Measurements from ENCODE around the gene ACAA1. TPM values are rescaled to one million over a fixed set of nuclear protein-coding genes. Genes with fewer than 3 reads are reported as not detected.

ACAA1 gene
- total RNA-seq, 4 donors from 2014 or later, result 48.1 to 69.5 (median 62.5) TPM

- peak; percentile 9 for DNase-seq (ENCODE audit: low spot score)
- ATAC-seq (ENCODE audit: low FRiP score), result no peak
- TF ChIP-seq CTCF (IDR thresholded peaks at IDR 0.05), result no peak
These were observed 7.9 kb downstream of the ACAA1 start for GRCh38 chr3:38129058-38129457.

- DNase-seq (ENCODE audit: low spot score) (peak; percentile 6), ATAC-seq (ENCODE audit: low FRiP score) (no peak)
- no peak for TF ChIP-seq CTCF (IDR thresholded peaks at IDR 0.05)
These were observed 8.6 kb downstream of the ACAA1 start for GRCh38 chr3:38128303-38128655.

DNA sequence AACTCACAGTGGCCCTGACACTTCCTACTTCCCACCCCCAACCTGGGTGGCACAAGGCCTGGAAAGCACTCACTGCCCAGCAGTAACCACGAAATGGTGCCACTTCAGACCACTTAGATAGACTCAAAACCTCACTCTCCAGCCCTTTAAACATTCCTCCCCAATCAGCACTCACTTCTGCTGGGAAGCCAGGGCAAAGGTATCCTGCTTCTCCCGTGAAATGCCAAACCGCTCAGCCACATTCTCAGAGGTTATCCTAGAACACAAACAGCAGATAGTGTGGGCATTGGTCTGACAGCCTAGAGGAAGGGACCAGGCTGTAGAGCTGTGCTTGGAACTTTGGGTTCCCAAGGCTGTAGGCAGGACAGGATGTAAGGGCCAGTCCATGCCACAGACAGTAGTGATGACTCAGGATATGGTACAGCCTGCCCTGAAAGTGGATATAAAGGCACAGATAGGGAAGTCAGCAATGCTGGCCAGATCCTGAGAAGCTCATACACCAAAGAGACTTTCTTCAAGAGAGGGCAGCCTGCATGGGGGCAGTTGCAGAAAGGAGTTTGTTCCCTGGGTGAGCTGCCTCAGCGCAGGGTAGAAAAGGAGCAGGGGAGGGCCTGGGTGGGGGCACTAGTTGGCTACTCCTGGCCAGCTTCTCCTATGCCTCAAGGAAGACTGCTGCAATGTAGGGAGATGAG lies 9.2 kb downstream of the ACAA1 start:
- peak; percentile 9 for DNase-seq (ENCODE audit: low spot score)
- ATAC-seq (ENCODE audit: low FRiP score), result no peak
- no peak for TF ChIP-seq CTCF (IDR thresholded peaks at IDR 0.05)

DNA sequence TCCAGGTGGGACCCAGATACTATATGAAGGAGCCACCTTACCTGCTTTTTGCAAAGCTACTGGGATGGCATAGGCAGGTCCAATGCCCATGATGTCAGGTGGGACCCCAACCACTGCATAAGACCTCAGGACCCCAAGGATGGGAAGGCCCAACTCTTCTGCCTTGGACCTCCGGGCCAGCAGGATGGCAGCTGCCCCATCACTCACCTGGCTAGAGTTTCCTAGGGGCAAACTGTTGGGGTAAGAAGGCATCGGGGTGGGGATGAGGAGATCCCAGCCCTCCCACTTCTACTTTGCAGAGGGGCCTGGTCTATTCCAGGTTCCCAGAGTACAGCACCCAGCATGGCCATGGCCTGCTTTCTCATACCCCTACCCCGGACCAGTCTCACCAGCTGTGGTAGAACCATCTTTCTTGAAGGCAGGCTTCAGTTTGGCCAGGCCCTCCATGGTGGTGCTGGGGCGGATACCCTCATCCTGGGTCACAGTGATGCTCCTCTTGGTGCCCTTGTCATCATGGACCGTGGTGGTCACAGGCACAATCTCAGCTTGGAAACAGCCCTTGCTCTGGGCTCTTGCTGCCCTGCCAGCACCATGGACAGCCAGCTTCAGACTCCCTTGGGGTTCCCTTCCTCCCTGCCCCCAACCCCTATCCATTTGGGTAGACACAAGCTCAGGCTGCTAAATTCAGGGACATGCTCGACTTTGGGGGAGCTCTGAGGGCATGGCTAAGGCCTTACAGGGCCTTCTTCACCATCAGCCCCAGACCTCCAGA lies 10.6 kb downstream of the ACAA1 start:
- DNase-seq (ENCODE audit: low spot score), result peak; percentile 16

DNA sequence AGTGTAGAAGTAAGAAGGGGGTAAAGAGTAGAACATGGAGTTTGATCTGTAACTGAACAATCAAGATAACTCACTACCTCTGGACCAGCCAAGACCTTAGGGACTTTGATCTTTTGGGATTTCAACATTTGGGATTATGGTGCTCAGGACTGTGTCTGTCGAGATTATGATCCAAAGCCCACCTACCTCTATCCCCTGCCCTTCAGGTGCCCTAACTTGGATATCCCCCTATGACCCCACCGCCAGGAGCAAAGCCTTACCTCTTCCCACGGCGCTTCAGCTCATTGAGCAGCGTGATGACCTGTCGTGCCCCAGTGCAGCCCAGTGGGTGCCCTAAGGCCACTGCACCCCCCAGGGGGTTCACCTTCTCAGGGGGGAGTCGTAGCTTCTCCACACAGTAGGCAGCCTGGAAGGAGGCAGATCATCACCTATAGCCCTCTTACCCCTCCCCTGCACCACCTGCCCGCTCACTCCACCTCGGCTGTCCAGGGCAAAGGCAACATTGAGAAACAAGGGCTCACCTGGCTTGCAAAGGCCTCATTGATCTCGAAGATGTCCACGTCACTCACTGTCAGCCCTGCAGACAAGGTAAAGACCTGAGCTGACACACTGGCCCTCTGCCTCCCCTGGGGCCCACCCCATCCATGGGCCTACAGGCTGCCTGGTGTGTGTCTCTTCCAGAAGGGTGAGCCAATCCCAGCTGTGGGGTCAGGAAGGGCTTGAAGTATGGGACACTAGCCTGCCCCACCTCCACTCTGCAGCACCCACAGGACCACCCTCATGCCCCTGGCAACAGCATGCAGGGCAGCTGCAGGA lies 11.4 kb downstream of the ACAA1 start:
- no peak for ATAC-seq (ENCODE audit: low FRiP score)
- DNase-seq (ENCODE audit: low spot score), result peak; percentile 7

More for the DNA sequence above, 10.6 kb downstream of the ACAA1 start:
- no peak for ATAC-seq (ENCODE audit: low FRiP score)
- TF ChIP-seq CTCF (IDR thresholded peaks at IDR 0.05), result no peak

More for the DNA sequence above, 11.4 kb downstream of the ACAA1 start:
- TF ChIP-seq CTCF (IDR thresholded peaks at IDR 0.05), result no peak

Data from omental fat pad (tissue), 4 donors.